GM12878 (cell line): ENCODE measurements around the gene TTC39B. TPM values are rescaled to one million over a fixed set of nuclear protein-coding genes. Genes with fewer than 3 reads are reported as not detected.

Experiments used
- ATAC-seq: fragments of 200-7000 bp; cut with Tn5 transposase; 3 replicates; pipeline ENCODE4 v1.9.1; 2020; ENCODE audit warnings: mild to moderate bottlenecking, moderate library complexity
- BruUV-seq: library from RNA; stranded (reverse); fragments of 400-500 nt; replicated peaks from 2 replicates; lab custom pipeline; 2021; lab: Mats Ljungman, UMichigan
- CTCF ChIA-PET: fragments of 300-600 bp; sonication (Branson Sonifier 250); formaldehyde crosslinking; extraction: SDS; loops from one replicate; lab custom pipeline; 2021; ENCODE audit warnings: inconsistent platforms; lab: Yijun Ruan, JAX
- POLR2A ChIA-PET: fragments of 350-600 bp; formaldehyde crosslinking; extraction: SDS; loops from one replicate; lab custom pipeline; 2021; ENCODE audit warnings: inconsistent platforms; lab: Charles Lee
- RAD21 ChIA-PET: fragments of 300-600 bp; sonication (Branson Sonifier 250); formaldehyde crosslinking; loops from one replicate; lab custom pipeline; 2023; ENCODE audit warnings: antibody characterized with exemption; ENCODE audit not compliant: unreplicated experiment; lab: Charles Lee
- SMC1A ChIA-PET: fragments of 300-600 bp; sonication (Branson Sonifier 250); formaldehyde crosslinking; loops from one replicate; lab custom pipeline; 2023; ENCODE audit not compliant: unreplicated experiment, uncharacterized antibody; lab: Charles Lee
- DNase-seq: peaks from one replicate; pipeline ENCODE4 v3.0.0-alpha.2; 2011; ENCODE audit warnings: low read depth, low spot score
- FAIRE-seq: peaks from 3 replicates; lab custom pipeline; 2011; peaks lifted over from hg19 to GRCh38; lab: Jason Lieb, UNC
- H2AFZ ChIP-seq: 2 replicates; pipeline ENCODE4 v1.6.0; 2011; ENCODE audit warnings: low read depth, low read length, control low read depth; ENCODE audit not compliant: control insufficient read depth
- H3K27ac ChIP-seq: 2 replicates; pipeline ENCODE4 v1.5.1; 2011; ENCODE audit warnings: control low read depth; ENCODE audit not compliant: control insufficient read depth, insufficient read depth
- H3K27me3 ChIP-seq, 2 experiments: replicated peaks in 1 of 2; 2 replicates each; pipeline versions ENCODE4 v1.6.0 to v1.6.1; 2011; ENCODE audit warnings: low read length in 1 of 2; ENCODE audit not compliant: control insufficient read depth in 2 of 2, insufficient read depth in 2 of 2
- H3K36me3 ChIP-seq, 2 experiments: 2 replicates each; pipeline ENCODE4 v1.5.1; 2011; ENCODE audit warnings: low read length in 1 of 2; ENCODE audit not compliant: control insufficient read depth in 2 of 2, insufficient read depth in 2 of 2
- H3K4me1 ChIP-seq: 2 replicates; pipeline ENCODE4 v1.6.1; 2011; ENCODE audit warnings: mild to moderate bottlenecking, low read length, moderate library complexity, mixed read lengths; ENCODE audit not compliant: control insufficient read depth, insufficient read depth
- H3K4me2 ChIP-seq: 2 replicates; pipeline ENCODE4 v1.6.0; 2011; ENCODE audit warnings: control low read depth; ENCODE audit not compliant: control insufficient read depth, insufficient read depth
- H3K4me3 ChIP-seq: fragments of 200-600 bp; sonication (generic); 2 replicates; pipeline ENCODE4 v1.5.1; 2016
- H3K79me2 ChIP-seq: 2 replicates; pipeline ENCODE4 v1.6.0; 2011; ENCODE audit warnings: low read length; ENCODE audit not compliant: control insufficient read depth, insufficient read depth
- H3K9ac ChIP-seq: 2 replicates; pipeline ENCODE4 v1.8.0; 2011; ENCODE audit warnings: low read length, control low read depth, mixed read lengths; ENCODE audit not compliant: control insufficient read depth, insufficient read depth
- H3K9me3 ChIP-seq: replicated peaks from 3 replicates; pipeline ENCODE4 v1.5.1; 2011; ENCODE audit warnings: mild to moderate bottlenecking, low read length; ENCODE audit not compliant: control insufficient read depth, insufficient read depth
- H4K20me1 ChIP-seq: 2 replicates; pipeline ENCODE4 v1.6.0; 2011; ENCODE audit not compliant: control insufficient read depth, insufficient read depth
- ATF2 ChIP-seq: IDR thresholded peaks from 2 replicates; pipeline ENCODE4 v1.6.1; 2012; ENCODE audit warnings: low read length, inconsistent platforms
- CBFB ChIP-seq: IDR thresholded peaks from 2 replicates; pipeline ENCODE4 v1.6.1; 2016; ENCODE audit warnings: antibody characterized with exemption, low read depth
- CHD1 ChIP-seq: IDR thresholded peaks from 2 replicates; pipeline ENCODE4 v1.6.1; 2012; ENCODE audit warnings: low read depth, low read length, improper control_type of control experiment
- NFIC ChIP-seq: IDR thresholded peaks from 2 replicates; pipeline ENCODE4 v1.6.1; 2012; ENCODE audit warnings: low read depth, mild to moderate bottlenecking, inconsistent platforms, low read length, moderate library complexity
- NR2F1 ChIP-seq: fragments of 450-650 bp; conservative IDR thresholded peaks from 2 replicates; pipeline ENCODE4 v1.6.1; 2017; ENCODE audit warnings: mild to moderate bottlenecking
- RB1 ChIP-seq: fragments of 450-650 bp; formaldehyde crosslinking; IDR thresholded peaks from 2 replicates; pipeline ENCODE4 v1.6.1; 2017; ENCODE audit warnings: mild to moderate bottlenecking, borderline replicate concordance
- RELB ChIP-seq: fragments of 450-650 bp; IDR thresholded peaks from 2 replicates; pipeline ENCODE4 v1.6.1; 2017; ENCODE audit warnings: low read depth, mild to moderate bottlenecking, moderate library complexity
- SRF ChIP-seq, 2 experiments: IDR thresholded peaks; 2 replicates each; pipeline ENCODE4 v1.6.1; 2011; ENCODE audit warnings: low read depth in 2 of 2, low read length in 2 of 2, mild to moderate bottlenecking in 1 of 2, moderate library complexity in 1 of 2
- ZBTB40 ChIP-seq: fragments of 450-650 bp; IDR thresholded peaks from 2 replicates; pipeline ENCODE4 v1.6.1; 2016; ENCODE audit warnings: mild to moderate bottlenecking, moderate library complexity, borderline replicate concordance
- WGBS: methylation state at CpG from one replicate; pipeline ENCODE4 v1.1.6; 2016; ENCODE audit warnings: low lambda C conversion rate; ENCODE audit not compliant: insufficient replicate concordance, insufficient coverage; ENCODE audit errors: missing lambda C conversion rate; 5-methylcytosine and 5-hydroxymethylcytosine counted together
- in situ Hi-C: fragments of 300-500 bp; cut with MboI; formaldehyde crosslinking; loops from 9 replicates; pipeline ENCODE4 v1.14.3; 2018; ENCODE audit warnings: mixed read lengths
- intact Hi-C: fragments of 100-400 bp; cut with micrococcal nuclease; formaldehyde crosslinking; loops from one replicate; pipeline ENCODE4 v1.14.2; 2022; ENCODE audit not compliant: unreplicated experiment
- polyA plus RNA-seq, 11 experiments: library from polyadenylated mRNA; depleted of rRNA in 4 of 11; unstranded in 6 of 11; stranded (reverse) in 5 of 11; fragments of >200 nt; fragmentation: Nextera tagmentation in 4 of 11; fragmentation: Illumina TruSeq in 1 of 11; extraction: Ambion mirVana in 4 of 11; extraction: Trizol in 1 of 11; gene quantifications; 1 replicate in 1 of 11; 2 replicates in 10 of 11; pipeline versions ENCODE4 v1.2.1 to v1.2.3, GENCODE V29; 2011 to 2016; ENCODE audit warnings: inconsistent platforms in 2 of 11, missing spikeins in 2 of 11, low read depth in 1 of 11
- total RNA-seq, 4 experiments: library from RNA; depleted of rRNA in 3 of 4; stranded (reverse); fragments of >200 nt in 3 of 4; fragmentation: Illumina TruSeq in 1 of 4; extraction: Trizol in 1 of 4; gene quantifications; 2 replicates each; pipeline versions ENCODE4 v1.2.1 to v1.2.3, GENCODE V29; 2013 to 2021

The TTC39B gene
- total and polyA plus RNA-seq, 10 of the 15 experiments (the other 5 are each of a cell fraction or from before 2014, with no cell fraction given): 0.68 to 2.5 (median 1.5) TPM

GRCh38 chr9:15176836-15177235 is 130.2 kb downstream of the TTC39B start:
- Histone ChIP-seq H3K36me3 (no peaks in the 10 kb centered on the region), H3K79me2 (no peaks in the 10 kb centered on the region), H3K4me1 (no peaks in the 10 kb centered on the region), H3K4me2 (no peak overlapping the region), H3K27ac (no peak overlapping the region), H2AFZ (no peak overlapping the region), H3K9ac (no peak overlapping the region), H3K4me3 (no peak overlapping the region), H3K27me3 (no peaks in the 10 kb centered on the region), H3K9me3 (no peaks in the 10 kb centered on the region), H4K20me1 (no peaks in the 10 kb centered on the region)
- SMC1A ChIA-PET: interaction anchor here (0.6 kb wide), 1 partner anchor 35 kb away, joined by 3 read pairs; no protein-coding TSS in a partner anchor
- RAD21 ChIA-PET: no interaction called here
- BruUV-seq: no TSS peak
- FAIRE-seq (no peak), DNase-seq (no peak), ATAC-seq (no peak)
- WGBS: 81% methylated on average over 1 of the region's 1 CpG
- intact Hi-C loops (no loop called here), in situ Hi-C loops (no loop called here)
- POLR2A ChIA-PET: no interaction called here
- CTCF ChIA-PET: no interaction called here
- TF ChIP-seq CHD1 (no peak), ATF2 (no peak), NR2F1 (no peak), RB1 (no peak), NFIC (no peak), ZBTB40 (no peak), RELB (no peak), SRF (IDR thresholded peaks at IDR 0.05; ENCODE audit: low read depth in 2 of 2, low read length in 2 of 2) (no peak), CBFB (no peak)
